NT2/D1 (cell line): ENCODE results near the gene NUMA1.

Experiments
- DNase-seq: peaks from one replicate; pipeline ENCODE4 v3.0.0-alpha.2; 2011; ENCODE audit warnings: low read depth, low spot score
- H3K27me3 ChIP-seq: 2 replicates; pipeline ENCODE4 v1.6.0; 2011; ENCODE audit warnings: mild to moderate bottlenecking; ENCODE audit not compliant: insufficient read length, insufficient read depth
- H3K36me3 ChIP-seq: 2 replicates; pipeline ENCODE4 v1.6.1; 2011; ENCODE audit warnings: mild to moderate bottlenecking, low read length, mixed read lengths; ENCODE audit not compliant: insufficient read depth, insufficient read length
- H3K4me1 ChIP-seq: 2 replicates; pipeline ENCODE4 v1.5.1; 2011; ENCODE audit not compliant: insufficient read depth, insufficient read length
- H3K4me3 ChIP-seq: 2 replicates; pipeline ENCODE4 v1.5.1; 2011; ENCODE audit warnings: low read depth; ENCODE audit not compliant: insufficient read length
- H3K9ac ChIP-seq: 2 replicates; pipeline ENCODE4 v1.6.0; 2011; ENCODE audit warnings: low read depth; ENCODE audit not compliant: insufficient read length
- H3K9me3 ChIP-seq: 2 replicates; pipeline ENCODE4 v1.5.1; 2011; ENCODE audit warnings: mild to moderate bottlenecking, low read length; ENCODE audit not compliant: insufficient read depth
- SUZ12 ChIP-seq: IDR thresholded peaks from 2 replicates; pipeline ENCODE4 v1.6.1; 2011; ENCODE audit not compliant: insufficient read length, insufficient read depth; ENCODE audit errors: extremely low read depth
- YY1 ChIP-seq: IDR thresholded peaks from 2 replicates; pipeline ENCODE4 v1.6.1; 2011; ENCODE audit not compliant: insufficient read length, insufficient read depth
- ZNF274 ChIP-seq: IDR thresholded peaks from 2 replicates; pipeline ENCODE4 v1.6.1; 2011; ENCODE audit warnings: mild to moderate bottlenecking, low read depth, low read length

NUMA1 gene

DNA sequence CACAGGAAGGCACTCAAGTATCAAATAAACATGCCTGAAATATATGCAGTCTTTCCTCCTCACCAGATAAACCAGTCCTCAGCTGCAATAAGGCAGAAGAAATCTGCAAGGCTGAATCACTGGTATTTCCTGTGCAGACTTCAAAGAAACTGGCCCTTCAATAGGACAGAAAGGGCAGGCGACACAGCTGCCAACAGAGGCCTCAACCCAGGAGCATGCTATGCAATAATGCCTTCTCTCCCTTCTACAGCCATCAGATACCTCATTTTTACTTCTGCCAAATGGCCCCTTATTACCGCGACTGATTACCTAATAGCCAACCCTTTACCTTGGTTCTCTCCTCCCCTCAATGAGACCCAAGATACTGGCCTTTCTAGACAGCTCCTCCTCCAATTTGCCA lies 8.0 kb downstream of the NUMA1 start:
- DNase-seq = no peak
- no peak overlapping the region for H3K9ac ChIP-seq

DNA sequence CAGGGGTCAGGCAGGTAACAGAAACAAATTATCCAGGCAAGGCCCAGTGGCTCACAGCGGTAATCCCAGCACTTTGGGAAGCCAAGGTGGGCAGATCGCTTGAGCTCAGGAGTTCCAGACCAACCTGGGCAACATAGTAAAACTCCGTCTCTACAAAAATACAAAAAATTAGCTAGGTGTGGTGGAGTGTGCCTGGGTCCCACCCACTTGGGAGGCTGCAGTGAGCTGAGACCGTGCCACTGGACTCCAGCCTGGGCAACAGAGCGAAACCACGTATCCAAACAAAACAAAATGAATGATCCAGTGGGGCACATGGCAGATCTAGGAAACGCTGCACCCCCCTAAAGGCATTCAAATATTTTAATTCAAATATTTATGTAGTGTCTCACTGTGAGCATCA lies 9.9 kb downstream of the NUMA1 start:
- no peak for DNase-seq
- H3K36me3 ChIP-seq = peaks cover 13% of the 10 kb centered on the region

More for the DNA sequence above, 8.0 kb downstream of the NUMA1 start:
- Histone ChIP-seq H3K4me3 (no peak overlapping the region), H3K9me3 (no peaks in the 10 kb centered on the region), H3K4me1 (peaks cover 4% of the 10 kb centered on the region), H3K27me3 (no peaks in the 10 kb centered on the region), H3K36me3 (peaks cover 11% of the 10 kb centered on the region)
- TF ChIP-seq ZNF274 = no peak
- no peak for TF ChIP-seq YY1
- no peak for TF ChIP-seq SUZ12

DNA sequence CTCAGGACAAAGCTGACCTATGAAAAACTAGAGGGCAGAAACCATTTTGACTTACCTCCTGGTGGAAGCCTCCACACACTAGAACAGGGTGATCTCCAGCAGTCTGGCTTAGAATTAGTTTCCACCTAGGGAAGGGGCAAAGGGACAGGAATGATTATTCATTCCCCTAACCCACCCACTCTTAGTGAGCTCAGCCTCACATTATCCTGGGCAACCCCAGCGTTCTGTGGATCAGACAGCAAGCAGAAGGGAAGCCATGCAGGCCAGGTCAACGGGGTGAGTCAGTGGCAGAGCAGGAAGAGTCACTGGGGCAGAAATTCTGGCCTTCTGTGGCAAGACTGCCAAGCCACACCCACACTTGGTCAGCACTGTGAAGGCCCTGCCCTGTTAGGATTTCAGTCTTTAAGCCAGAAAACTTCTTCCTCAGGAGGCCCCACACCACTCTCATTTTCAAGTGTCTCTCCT lies 10.5 kb downstream of the NUMA1 start:
- no peak overlapping the region for H3K4me3 ChIP-seq
- peaks cover 4% of the 10 kb centered on the region for H3K4me1 ChIP-seq
- no peak overlapping the region for H3K9ac ChIP-seq
- no peaks in the 10 kb centered on the region for H3K27me3 ChIP-seq
- TF ChIP-seq SUZ12 (no peak), YY1 (no peak), ZNF274 (no peak)
- peaks cover 13% of the 10 kb centered on the region for H3K36me3 ChIP-seq
- no peaks in the 10 kb centered on the region for H3K9me3 ChIP-seq
- no peak for DNase-seq

More for the DNA sequence above, 9.9 kb downstream of the NUMA1 start:
- Histone ChIP-seq H3K9ac (no peak overlapping the region), H3K4me1 (peaks cover 4% of the 10 kb centered on the region), H3K4me3 (no peak overlapping the region), H3K9me3 (no peaks in the 10 kb centered on the region), H3K27me3 (no peaks in the 10 kb centered on the region)
- TF ChIP-seq SUZ12 = no peak
- no peak for TF ChIP-seq YY1
- no peak for TF ChIP-seq ZNF274

DNA sequence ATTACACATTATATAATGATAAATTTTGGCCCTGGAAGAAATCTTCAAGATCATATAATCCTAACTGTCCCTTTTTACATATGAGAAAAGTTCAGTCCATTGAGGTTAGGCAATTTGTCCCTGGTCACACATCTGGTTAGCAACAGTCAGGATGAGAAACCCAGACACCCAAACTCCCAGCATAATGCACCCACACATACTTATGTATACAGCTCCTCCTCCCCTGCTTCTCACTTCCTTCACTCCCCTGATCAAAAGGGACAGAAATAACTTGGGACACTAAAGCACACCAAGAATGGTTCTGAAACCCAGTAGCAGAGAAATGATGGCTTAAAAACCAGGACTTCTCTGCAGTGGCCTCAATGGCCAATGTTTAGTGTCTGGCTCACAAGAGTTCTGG lies 11.1 kb downstream of the NUMA1 start:
- Histone ChIP-seq H3K9ac (no peak overlapping the region), H3K27me3 (no peaks in the 10 kb centered on the region), H3K4me1 (peaks cover 4% of the 10 kb centered on the region), H3K4me3 (no peak overlapping the region), H3K36me3 (peaks cover 13% of the 10 kb centered on the region), H3K9me3 (no peaks in the 10 kb centered on the region)
- no peak for DNase-seq
- TF ChIP-seq ZNF274 (no peak), SUZ12 (no peak), YY1 (no peak)

DNA sequence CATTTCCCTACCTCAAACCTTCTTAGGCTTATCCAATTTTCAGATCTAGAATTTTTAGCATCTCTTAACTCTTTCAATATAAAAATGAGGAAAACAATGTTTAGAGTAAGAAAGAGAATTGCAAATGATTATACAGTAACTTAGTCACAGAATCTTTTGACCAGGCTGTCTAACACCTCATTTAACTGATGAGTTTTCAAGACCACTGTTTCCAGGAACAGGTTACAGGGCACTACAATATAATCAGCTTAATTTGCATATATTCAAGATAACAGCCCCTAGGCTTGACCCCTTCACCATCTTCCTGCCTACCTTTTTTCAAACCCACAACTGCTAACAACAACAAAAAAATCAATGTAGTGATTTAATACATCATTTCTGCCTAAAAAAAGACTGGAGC lies 12.7 kb downstream of the NUMA1 start:
- H3K27me3 ChIP-seq = no peaks in the 10 kb centered on the region
- H3K36me3 ChIP-seq = peaks cover 15% of the 10 kb centered on the region
- no peak for DNase-seq
- TF ChIP-seq YY1 (no peak), ZNF274 (no peak), SUZ12 (no peak)
- no peak overlapping the region for H3K4me3 ChIP-seq
- no peak overlapping the region for H3K9ac ChIP-seq
- no peaks in the 10 kb centered on the region for H3K9me3 ChIP-seq
- H3K4me1 ChIP-seq = peaks cover 4% of the 10 kb centered on the region

DNA sequence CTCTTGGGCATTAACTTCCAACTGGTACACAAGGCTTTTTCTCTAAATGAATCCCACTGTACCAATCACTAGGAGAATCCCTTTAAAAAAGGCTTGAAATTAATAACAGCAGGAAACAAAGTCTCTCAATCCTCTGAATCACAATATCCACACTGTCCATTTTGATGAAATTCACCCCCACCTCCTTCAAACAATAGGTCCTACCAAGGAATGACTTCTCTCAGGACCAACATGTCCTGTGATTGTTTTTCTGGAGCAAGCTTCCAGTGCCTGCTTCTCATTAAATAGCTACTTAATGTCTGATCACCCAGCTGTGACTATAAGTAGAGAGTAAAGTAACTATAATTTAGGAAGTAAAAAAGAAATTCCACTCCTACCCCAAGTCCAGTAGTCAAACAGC lies 13.1 kb downstream of the NUMA1 start:
- H3K36me3 ChIP-seq = peaks cover 16% of the 10 kb centered on the region
- no peak overlapping the region for H3K4me3 ChIP-seq
- H3K9me3 ChIP-seq = no peaks in the 10 kb centered on the region
- TF ChIP-seq SUZ12 (no peak), YY1 (no peak), ZNF274 (no peak)
- DNase-seq = no peak
- H3K4me1 ChIP-seq = peaks cover 4% of the 10 kb centered on the region
- H3K27me3 ChIP-seq = no peaks in the 10 kb centered on the region
- H3K9ac ChIP-seq = no peak overlapping the region

DNA sequence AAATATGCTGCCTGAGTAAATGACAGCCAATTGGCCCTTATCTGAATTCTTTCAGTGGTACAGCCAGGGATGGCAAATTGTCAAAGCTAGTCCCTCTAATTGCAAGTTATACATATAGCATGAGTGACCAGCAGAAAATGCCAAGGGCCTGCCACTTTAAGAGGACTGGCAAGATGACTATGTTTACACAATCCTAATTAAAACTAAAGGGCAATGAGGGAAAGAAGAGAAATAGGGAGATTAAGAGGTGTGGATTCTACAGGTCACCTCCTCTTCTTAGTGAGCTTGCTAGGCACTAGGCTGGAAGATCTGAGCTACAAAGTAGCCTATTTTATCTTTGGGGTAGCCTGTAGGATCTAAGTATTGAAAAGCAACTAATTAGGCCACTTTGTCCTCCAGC lies 13.5 kb downstream of the NUMA1 start:
- peaks cover 20% of the 10 kb centered on the region for H3K36me3 ChIP-seq

More for the DNA sequence above, 13.5 kb downstream of the NUMA1 start:
- H3K9me3 ChIP-seq = no peaks in the 10 kb centered on the region
- no peaks in the 10 kb centered on the region for H3K27me3 ChIP-seq
- peaks cover 3% of the 10 kb centered on the region for H3K4me1 ChIP-seq
- H3K9ac ChIP-seq = no peak overlapping the region
- H3K4me3 ChIP-seq = no peak overlapping the region
- TF ChIP-seq YY1 = no peak
- no peak for TF ChIP-seq SUZ12
- no peak for TF ChIP-seq ZNF274
- DNase-seq = no peak
